ENCODE data around the gene TRMT10A. TPM values are rescaled to one million over a fixed set of nuclear protein-coding genes. Genes with fewer than 3 reads are reported as not detected.

The TRMT10A gene
- total and polyA plus RNA-seq, 10 of the 15 experiments (the other 5 are each of a cell fraction or from before 2014, with no cell fraction given) = 4.5 to 13.4 (median 9.2) TPM

Other genes with a start within 250 kb of the TRMT10A start
- not detected in 2 replicates for gene ADH1B, start 242.6 kb downstream of the TRMT10A start, total RNA-seq (2014; rRNA removed)
- gene ADH1B, start 242.6 kb downstream of the TRMT10A start, total RNA-seq (2014; rRNA removed; fragmentation: Illumina TruSeq; extraction: Trizol) = not detected in 2 replicates
- 1.3 TPM in 2 replicates for gene ADH1B, start 242.6 kb downstream of the TRMT10A start, total RNA-seq (2021)
- gene ADH1B, start 242.6 kb downstream of the TRMT10A start, polyA plus RNA-seq (2011; rRNA removed) = not detected in 2 replicates
- gene ADH1B, start 242.6 kb downstream of the TRMT10A start, polyA plus RNA-seq (2014; fragmentation: Illumina TruSeq; extraction: Trizol) = not detected in 2 replicates
- gene ADH1B, start 242.6 kb downstream of the TRMT10A start, polyA plus RNA-seq (2014; fragmentation: Nextera tagmentation; extraction: Ambion mirVana) = not detected
- gene ADH1B, start 242.6 kb downstream of the TRMT10A start, polyA plus RNA-seq (2014; rRNA removed) = not detected in 2 replicates
- gene ADH1B, start 242.6 kb downstream of the TRMT10A start, polyA plus RNA-seq (2016; fragmentation: Nextera tagmentation; extraction: Ambion mirVana) = not detected
- 1.1 TPM in 1 of 2 replicates, not detected in the other for gene ADH1C, start 211.3 kb downstream of the TRMT10A start, total RNA-seq (2014; rRNA removed)
- gene ADH1C, start 211.3 kb downstream of the TRMT10A start, total RNA-seq (2014; rRNA removed; fragmentation: Illumina TruSeq; extraction: Trizol) = not detected in 2 replicates
- gene ADH1C, start 211.3 kb downstream of the TRMT10A start, total RNA-seq (2021) = 0.24 and 0.54 TPM in 2 replicates
- 0.08 and 0.20 TPM in 2 replicates for gene ADH1C, start 211.3 kb downstream of the TRMT10A start, polyA plus RNA-seq (2011; rRNA removed)
- gene ADH1C, start 211.3 kb downstream of the TRMT10A start, polyA plus RNA-seq (2014; fragmentation: Illumina TruSeq; extraction: Trizol) = 0.06 and 0.33 TPM in 2 replicates
- under 1 TPM in 1 of 2 experiments, not detected in 1; 0.04 TPM for gene ADH1C, start 211.3 kb downstream of the TRMT10A start, polyA plus RNA-seq (2014; fragmentation: Nextera tagmentation; extraction: Ambion mirVana)
- 0.10 TPM in 1 of 2 replicates, not detected in the other for gene ADH1C, start 211.3 kb downstream of the TRMT10A start, polyA plus RNA-seq (2014; rRNA removed)
- gene ADH1C, start 211.3 kb downstream of the TRMT10A start, polyA plus RNA-seq (2016; fragmentation: Nextera tagmentation; extraction: Ambion mirVana) = under 1 TPM in 1 of 2 experiments, not detected in 1; 0.23 TPM
- not detected in 2 replicates for gene ADH7, start 128.7 kb downstream of the TRMT10A start, total RNA-seq (2014; rRNA removed)
- gene ADH7, start 128.7 kb downstream of the TRMT10A start, total RNA-seq (2014; rRNA removed; fragmentation: Illumina TruSeq; extraction: Trizol) = not detected in 2 replicates
- not detected in 2 replicates for gene ADH7, start 128.7 kb downstream of the TRMT10A start, total RNA-seq (2021)
- gene ADH7, start 128.7 kb downstream of the TRMT10A start, polyA plus RNA-seq (2011; rRNA removed) = not detected in 2 replicates
- gene ADH7, start 128.7 kb downstream of the TRMT10A start, polyA plus RNA-seq (2014; fragmentation: Illumina TruSeq; extraction: Trizol) = not detected in 2 replicates
- not detected for gene ADH7, start 128.7 kb downstream of the TRMT10A start, polyA plus RNA-seq (2014; fragmentation: Nextera tagmentation; extraction: Ambion mirVana)
- gene ADH7, start 128.7 kb downstream of the TRMT10A start, polyA plus RNA-seq (2014; rRNA removed) = not detected in 2 replicates
- gene ADH7, start 128.7 kb downstream of the TRMT10A start, polyA plus RNA-seq (2016; fragmentation: Nextera tagmentation; extraction: Ambion mirVana) = not detected
- not detected in 2 replicates for gene C4orf17, start 53.0 kb downstream of the TRMT10A start, total RNA-seq (2014; rRNA removed)
- not detected in 2 replicates for gene C4orf17, start 53.0 kb downstream of the TRMT10A start, total RNA-seq (2014; rRNA removed; fragmentation: Illumina TruSeq; extraction: Trizol)
- not detected in 2 replicates for gene C4orf17, start 53.0 kb downstream of the TRMT10A start, total RNA-seq (2021)
- not detected in 2 replicates for gene C4orf17, start 53.0 kb downstream of the TRMT10A start, polyA plus RNA-seq (2011; rRNA removed)
- not detected in 2 replicates for gene C4orf17, start 53.0 kb downstream of the TRMT10A start, polyA plus RNA-seq (2014; fragmentation: Illumina TruSeq; extraction: Trizol)
- gene C4orf17, start 53.0 kb downstream of the TRMT10A start, polyA plus RNA-seq (2014; fragmentation: Nextera tagmentation; extraction: Ambion mirVana) = not detected
- gene C4orf17, start 53.0 kb downstream of the TRMT10A start, polyA plus RNA-seq (2014; rRNA removed) = not detected in 2 replicates
- gene C4orf17, start 53.0 kb downstream of the TRMT10A start, polyA plus RNA-seq (2016; fragmentation: Nextera tagmentation; extraction: Ambion mirVana) = not detected
- 0.38 and 0.45 TPM in 2 replicates for gene MTTP, start 10.8 kb upstream of the TRMT10A start, total RNA-seq (2014; rRNA removed)
- 0.18 and 0.32 TPM in 2 replicates for gene MTTP, start 10.8 kb upstream of the TRMT10A start, total RNA-seq (2014; rRNA removed; fragmentation: Illumina TruSeq; extraction: Trizol)
- gene MTTP, start 10.8 kb upstream of the TRMT10A start, total RNA-seq (2021) = 0.21 and 0.43 TPM in 2 replicates
- 2.2 and 2.9 TPM in 2 replicates for gene MTTP, start 10.8 kb upstream of the TRMT10A start, polyA plus RNA-seq (2011; rRNA removed)
- 0.16 and 0.21 TPM in 2 replicates for gene MTTP, start 10.8 kb upstream of the TRMT10A start, polyA plus RNA-seq (2014; fragmentation: Illumina TruSeq; extraction: Trizol)
- under 1 TPM; 0.16 to 0.23 TPM for gene MTTP, start 10.8 kb upstream of the TRMT10A start, polyA plus RNA-seq (2014; fragmentation: Nextera tagmentation; extraction: Ambion mirVana)
- 0.05 and 0.08 TPM in 2 replicates for gene MTTP, start 10.8 kb upstream of the TRMT10A start, polyA plus RNA-seq (2014; rRNA removed)
- under 1 TPM in 1 of 2 experiments, not detected in 1; 0.24 TPM for gene MTTP, start 10.8 kb upstream of the TRMT10A start, polyA plus RNA-seq (2016; fragmentation: Nextera tagmentation; extraction: Ambion mirVana)
- gene C4orf54, start 93.8 kb upstream of the TRMT10A start, total RNA-seq (2014; rRNA removed) = not detected in 2 replicates
- not detected in 2 replicates for gene C4orf54, start 93.8 kb upstream of the TRMT10A start, total RNA-seq (2014; rRNA removed; fragmentation: Illumina TruSeq; extraction: Trizol)
- not detected in 2 replicates for gene C4orf54, start 93.8 kb upstream of the TRMT10A start, total RNA-seq (2021)
- gene C4orf54, start 93.8 kb upstream of the TRMT10A start, polyA plus RNA-seq (2011; rRNA removed) = 0.01 TPM in 2 replicates
- gene C4orf54, start 93.8 kb upstream of the TRMT10A start, polyA plus RNA-seq (2014; fragmentation: Illumina TruSeq; extraction: Trizol) = not detected in 2 replicates
- gene C4orf54, start 93.8 kb upstream of the TRMT10A start, polyA plus RNA-seq (2014; fragmentation: Nextera tagmentation; extraction: Ambion mirVana) = not detected
- gene C4orf54, start 93.8 kb upstream of the TRMT10A start, polyA plus RNA-seq (2014; rRNA removed) = not detected in 2 replicates
- not detected for gene C4orf54, start 93.8 kb upstream of the TRMT10A start, polyA plus RNA-seq (2016; fragmentation: Nextera tagmentation; extraction: Ambion mirVana)